ENCODE measurements around the gene PAEP.

Gene PAEP

GRCh38 chr9:135551031-135551430 lies 10.5 kb upstream of the PAEP start:
- no peak for DNase-seq (ENCODE audit: low spot score)

- no peak for DNase-seq (ENCODE audit: low spot score)
These were observed 10.1 kb upstream of the PAEP start for GRCh38 chr9:135551456-135551855.

GRCh38 chr9:135552021-135552697 lies 9.4 kb upstream of the PAEP start:
- DNase-seq (ENCODE audit: low spot score) = no peak

- no peak for DNase-seq (ENCODE audit: low spot score)
These were observed 8.8 kb upstream of the PAEP start for GRCh38 chr9:135552698-135553171.

- no peak for DNase-seq (ENCODE audit: low spot score)
These were observed 6.8 kb upstream of the PAEP start for GRCh38 chr9:135554718-135555117.

GRCh38 chr9:135555203-135555602 lies 6.4 kb upstream of the PAEP start:
- no peak for DNase-seq (ENCODE audit: low spot score)

- no peak for DNase-seq (ENCODE audit: low spot score)
These were observed 5.6 kb upstream of the PAEP start for GRCh38 chr9:135555910-135556309.

GRCh38 chr9:135559606-135560005 lies 1.9 kb upstream of the PAEP start:
- no peak for DNase-seq (ENCODE audit: low spot score)

GRCh38 chr9:135562235-135562745 lies 734 bp downstream of the PAEP start:
- no peak for DNase-seq (ENCODE audit: low spot score)

- DNase-seq (ENCODE audit: low spot score) = no peak
These were observed 1.5 kb downstream of the PAEP start for GRCh38 chr9:135563039-135563476.

- no peak for DNase-seq (ENCODE audit: low spot score)
These were observed 2.3 kb downstream of the PAEP start for GRCh38 chr9:135563858-135564257.

- DNase-seq (ENCODE audit: low spot score) = no peak
These were observed 3.6 kb downstream of the PAEP start for GRCh38 chr9:135565141-135565628.

- DNase-seq (ENCODE audit: low spot score) = no peak
These were observed 4.1 kb downstream of the PAEP start for GRCh38 chr9:135565636-135566035.

GRCh38 chr9:135566552-135566951 lies 5.0 kb downstream of the PAEP start:
- no peak for DNase-seq (ENCODE audit: low spot score)

- DNase-seq (ENCODE audit: low spot score) = no peak
These were observed 5.8 kb downstream of the PAEP start for GRCh38 chr9:135567311-135567710.

- no peak for DNase-seq (ENCODE audit: low spot score)
These were observed 6.5 kb downstream of the PAEP start for GRCh38 chr9:135568026-135568425.

- DNase-seq (ENCODE audit: low spot score) = no peak
These were observed 8.9 kb downstream of the PAEP start for GRCh38 chr9:135570456-135570855.

GRCh38 chr9:135572233-135572632 lies 10.7 kb downstream of the PAEP start:
- DNase-seq (ENCODE audit: low spot score) = no peak

- DNase-seq (ENCODE audit: low spot score) = no peak
These were observed 11.6 kb downstream of the PAEP start for GRCh38 chr9:135573124-135573523.

GRCh38 chr9:135574331-135574730 lies 12.8 kb downstream of the PAEP start:
- peak; percentile 7 for DNase-seq (ENCODE audit: low spot score)

GRCh38 chr9:135574943-135575342 lies 13.4 kb downstream of the PAEP start:
- DNase-seq (ENCODE audit: low spot score) = peak; percentile 7

GRCh38 chr9:135575995-135576631 lies 14.6 kb downstream of the PAEP start:
- no peak for DNase-seq (ENCODE audit: low spot score)

- DNase-seq (ENCODE audit: low spot score) = no peak
These were observed 15.7 kb downstream of the PAEP start for GRCh38 chr9:135577256-135577655.
